ENCODE data around the gene RPS10.

Gene RPS10

GRCh38 chr6:34425498-34426410 lies at the start of gene RPS10:
TSS of gene RPS10 (minus strand) at chr6:34426069. CDS start at chr6:34425221, 848 bp downstream.
- DNase-seq (ENCODE audit: low read depth in 2 of 2, low spot score in 1 of 2): peak; percentile 74 to 82

DNA sequence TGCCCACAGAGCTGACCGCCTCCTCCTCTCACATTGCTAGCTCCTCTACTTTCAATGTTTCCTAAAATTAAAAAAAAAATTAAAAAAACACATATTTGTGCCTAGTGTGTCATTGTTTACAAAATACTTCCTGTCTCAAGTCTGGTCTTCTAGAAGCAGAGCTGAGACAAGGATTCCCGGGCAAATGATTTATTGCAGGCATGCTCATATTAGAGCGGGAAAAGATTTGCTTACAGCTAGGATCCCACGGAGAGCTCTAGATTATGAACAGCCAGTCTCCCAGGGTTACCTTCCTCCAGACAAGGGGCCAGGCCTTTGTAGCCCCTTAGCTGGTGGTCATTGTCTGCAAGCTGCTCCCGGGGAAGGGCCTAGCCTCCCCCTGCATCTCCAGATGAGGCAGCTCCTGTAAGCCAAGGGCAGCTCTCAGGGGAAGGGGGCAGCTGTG lies 49.4 kb upstream of the RPS10 start:
- no peak for DNase-seq (ENCODE audit: low read depth in 2 of 2, low spot score in 1 of 2)

- DNase-seq (ENCODE audit: low read depth in 2 of 2, low spot score in 1 of 2): no peak
Measured at GRCh38 chr6:34474754-34475153, 48.9 kb upstream of the RPS10 start.

GRCh38 chr6:34473967-34474366 lies 48.1 kb upstream of the RPS10 start:
- DNase-seq (ENCODE audit: low read depth in 2 of 2, low spot score in 1 of 2): no peak

- DNase-seq (ENCODE audit: low read depth in 2 of 2, low spot score in 1 of 2): no peak
Measured at GRCh38 chr6:34472425-34472824, 46.6 kb upstream of the RPS10 start.

GRCh38 chr6:34469499-34469898 lies 43.6 kb upstream of the RPS10 start:
- DNase-seq (ENCODE audit: low read depth in 2 of 2, low spot score in 1 of 2): no peak

- no peak for DNase-seq (ENCODE audit: low read depth in 2 of 2, low spot score in 1 of 2)
Measured at GRCh38 chr6:34468378-34468892, 42.6 kb upstream of the RPS10 start.

GRCh38 chr6:34466242-34467185 lies 40.6 kb upstream of the RPS10 start:
- no peak for DNase-seq (ENCODE audit: low read depth in 2 of 2, low spot score in 1 of 2)

- no peak for DNase-seq (ENCODE audit: low read depth in 2 of 2, low spot score in 1 of 2)
Measured at GRCh38 chr6:34465531-34466241, 39.8 kb upstream of the RPS10 start, which contains the start of gene PACSIN1. TSS of gene PACSIN1 (plus strand) at chr6:34466076. CDS start at chr6:34526306, 60,230 bp downstream.

DNA sequence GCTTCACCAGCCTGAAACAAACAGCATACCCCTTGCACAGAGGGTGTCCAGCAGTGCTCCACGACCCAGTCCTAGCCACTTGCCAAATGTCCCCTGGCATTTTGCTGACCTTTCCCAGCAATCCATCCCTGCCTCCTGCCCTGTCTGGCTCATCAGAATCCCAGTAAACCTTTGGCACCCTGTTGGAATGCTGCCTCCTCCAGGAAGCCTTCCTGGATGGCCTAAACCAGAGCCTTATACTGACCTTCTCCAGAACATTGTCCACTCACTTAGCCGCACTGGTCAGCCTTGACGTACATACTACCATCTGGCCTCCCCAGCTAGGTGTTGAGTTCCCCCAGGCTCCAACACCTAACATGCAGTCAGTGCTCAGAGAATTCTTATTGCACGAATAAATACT lies 38.0 kb upstream of the RPS10 start:
- DNase-seq (ENCODE audit: low read depth in 2 of 2, low spot score in 1 of 2): no peak

GRCh38 chr6:34463299-34463698 lies 37.4 kb upstream of the RPS10 start:
- DNase-seq (ENCODE audit: low read depth in 2 of 2, low spot score in 1 of 2): no peak

GRCh38 chr6:34462551-34462971 lies 36.7 kb upstream of the RPS10 start:
- no peak for DNase-seq (ENCODE audit: low read depth in 2 of 2, low spot score in 1 of 2)

GRCh38 chr6:34462010-34462409 lies 36.1 kb upstream of the RPS10 start:
- DNase-seq (ENCODE audit: low read depth in 2 of 2, low spot score in 1 of 2): no peak

- no peak for DNase-seq (ENCODE audit: low read depth in 2 of 2, low spot score in 1 of 2)
Measured at GRCh38 chr6:34460796-34461507, 35.1 kb upstream of the RPS10 start.

- DNase-seq (ENCODE audit: low read depth in 2 of 2, low spot score in 1 of 2): peak in 1 of 2 donors; percentile 10
Measured at GRCh38 chr6:34459899-34460593, 34.2 kb upstream of the RPS10 start.

DNA sequence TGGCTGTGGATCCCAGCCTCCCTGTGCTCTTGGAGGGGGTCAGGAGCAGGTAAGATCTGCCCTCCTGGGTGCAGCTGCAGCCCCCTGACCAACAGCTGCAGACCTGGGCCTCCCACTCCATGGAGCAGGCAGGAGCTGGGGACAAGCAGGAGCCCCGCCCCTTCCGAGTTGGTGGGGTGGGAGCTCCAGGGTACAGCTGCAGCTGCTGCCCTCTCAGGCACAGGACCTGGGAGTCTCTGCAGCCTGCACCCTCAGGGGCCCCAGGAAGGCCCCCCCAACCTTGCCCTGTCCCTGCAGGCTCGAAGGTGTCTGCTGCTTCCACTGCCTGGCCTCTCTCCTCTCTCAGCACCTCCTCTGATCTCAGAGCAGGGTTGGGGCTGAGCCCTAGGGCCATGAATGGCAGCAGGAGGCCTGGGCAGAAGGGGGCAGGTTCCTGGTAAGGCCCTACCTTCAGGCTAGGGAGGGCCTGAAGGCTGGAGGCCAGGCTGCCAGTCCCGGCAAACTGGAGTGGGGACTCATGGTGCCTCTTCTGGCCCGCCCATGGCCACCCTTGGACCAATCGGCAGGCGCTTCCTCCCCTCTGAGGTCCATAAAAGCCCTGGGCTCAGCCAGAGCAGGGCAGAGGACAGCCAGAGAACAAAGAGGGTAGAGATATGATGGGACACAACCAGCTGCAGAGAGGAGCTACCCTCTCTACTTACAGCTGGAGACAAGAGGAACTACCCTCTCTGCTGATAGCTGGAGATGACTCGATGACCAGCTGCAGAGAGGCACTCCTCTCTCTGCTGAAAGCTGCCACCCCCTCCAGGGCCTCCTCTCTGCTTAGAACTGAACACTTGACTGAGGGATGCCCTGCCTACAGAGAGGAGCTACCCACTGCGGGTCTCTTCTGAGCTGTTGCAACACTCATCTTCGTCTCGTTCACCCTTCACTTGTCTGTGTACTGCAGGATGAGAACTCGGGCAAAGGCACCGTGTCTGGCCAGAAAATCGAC lies 32.2 kb upstream of the RPS10 start:
- no peak for DNase-seq (ENCODE audit: low read depth in 2 of 2, low spot score in 1 of 2)

GRCh38 chr6:34457382-34457741 lies 31.5 kb upstream of the RPS10 start:
- DNase-seq (ENCODE audit: low read depth in 2 of 2, low spot score in 1 of 2): no peak

- DNase-seq (ENCODE audit: low read depth in 2 of 2, low spot score in 1 of 2): no peak
Measured at GRCh38 chr6:34455831-34456230, 30.0 kb upstream of the RPS10 start.
